SK-N-MC (cell line): ENCODE measurements around the gene DBR1.

Source experiments
- EZH2 ChIP-seq: fragments of 200-600 bp; sonication (generic); IDR thresholded peaks from one replicate; pipeline ENCODE4 v1.6.1; 2017; ENCODE audit warnings: antibody characterized with exemption
- POLR2AphosphoS5 ChIP-seq: IDR thresholded peaks from 2 replicates; pipeline ENCODE4 v1.6.1; 2012; ENCODE audit warnings: mild to moderate bottlenecking, low read depth, low read length, borderline replicate concordance

DNA sequence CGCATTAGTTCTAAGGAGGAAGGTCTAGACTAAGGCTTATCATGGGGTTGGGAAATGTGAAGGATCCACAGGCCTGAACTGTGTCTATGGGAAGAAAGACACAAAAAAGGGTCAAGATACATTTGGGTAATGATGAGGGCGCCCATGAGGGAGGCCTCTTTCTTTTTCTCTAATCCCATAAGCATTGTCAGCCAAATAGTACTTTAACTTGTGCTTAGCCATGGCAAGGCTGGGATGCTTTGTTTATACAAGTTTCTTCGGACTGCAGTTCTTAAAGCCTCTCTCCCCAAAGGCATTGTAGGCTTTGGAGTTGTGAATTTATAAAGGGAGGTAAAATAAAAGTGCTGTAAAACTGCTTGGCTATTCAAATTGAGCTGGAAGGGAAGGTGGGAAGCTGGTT lies 35.8 kb upstream of the DBR1 start:
- no peak for TF ChIP-seq POLR2AphosphoS5
- no peak for TF ChIP-seq EZH2
